ENCODE results near the gene ATF1.
"Not testable (repeated sequence)": the region's sequence is repeated elsewhere in the genome, so short reads cannot be mapped to it uniquely, and the experiment has no call there.

Gene ATF1

GRCh38 chr12:50822082-50822481 lies 58.2 kb downstream of the ATF1 start:
- Histone ChIP-seq H3K4me1 (ENCODE audit: control insufficient read depth, insufficient read depth, low read length) (no peaks in the 10 kb centered on the region), H3K27me3 (ENCODE audit: control insufficient read depth, insufficient read depth, low read length) (no peaks in the 10 kb centered on the region), H3K9ac (ENCODE audit: low read length) (no peak overlapping the region), H3K9me3 (ENCODE audit: control insufficient read depth, low read length) (no peaks in the 10 kb centered on the region), H3K4me3 (ENCODE audit: low read length) (no peak overlapping the region), H3K36me3 (ENCODE audit: control insufficient read depth, insufficient read depth, low read length) (no peaks in the 10 kb centered on the region)

- H3K9me3 ChIP-seq (ENCODE audit: control insufficient read depth, low read length); H3K4me1 ChIP-seq (ENCODE audit: control insufficient read depth, insufficient read depth, low read length); H3K36me3 ChIP-seq (ENCODE audit: control insufficient read depth, insufficient read depth, low read length): not testable (repeated sequence)
Measured at GRCh38 chr12:50823724-50824123, 59.8 kb downstream of the ATF1 start.

GRCh38 chr12:50824914-50825313 lies 61.0 kb downstream of the ATF1 start:
- Histone ChIP-seq H3K36me3 (ENCODE audit: control insufficient read depth, insufficient read depth, low read length) (no peaks in the 10 kb centered on the region), H3K9me3 (ENCODE audit: control insufficient read depth, low read length) (no peaks in the 10 kb centered on the region), H3K4me1 (ENCODE audit: control insufficient read depth, insufficient read depth, low read length) (no peaks in the 10 kb centered on the region), H3K4me3 (ENCODE audit: low read length) (no peak overlapping the region), H3K9ac (ENCODE audit: low read length) (no peak overlapping the region), H3K27me3 (ENCODE audit: control insufficient read depth, insufficient read depth, low read length) (no peaks in the 10 kb centered on the region)

More at GRCh38 chr12:50823724-50824123, 59.8 kb downstream of the ATF1 start:
- not testable (repeated sequence) for H3K9ac ChIP-seq (ENCODE audit: low read length); H3K27me3 ChIP-seq (ENCODE audit: control insufficient read depth, insufficient read depth, low read length); H3K4me3 ChIP-seq (ENCODE audit: low read length)

GRCh38 chr12:50825372-50825838 lies 61.5 kb downstream of the ATF1 start:
- Histone ChIP-seq H3K9ac (ENCODE audit: low read length) (no peak overlapping the region), H3K4me3 (ENCODE audit: low read length) (no peak overlapping the region), H3K9me3 (ENCODE audit: control insufficient read depth, low read length) (no peaks in the 10 kb centered on the region), H3K4me1 (ENCODE audit: control insufficient read depth, insufficient read depth, low read length) (no peaks in the 10 kb centered on the region), H3K36me3 (ENCODE audit: control insufficient read depth, insufficient read depth, low read length) (no peaks in the 10 kb centered on the region), H3K27me3 (ENCODE audit: control insufficient read depth, insufficient read depth, low read length) (no peaks in the 10 kb centered on the region)

- Histone ChIP-seq H3K36me3 (ENCODE audit: control insufficient read depth, insufficient read depth, low read length) (no peaks in the 10 kb centered on the region), H3K4me1 (ENCODE audit: control insufficient read depth, insufficient read depth, low read length) (no peaks in the 10 kb centered on the region), H3K4me3 (ENCODE audit: low read length) (no peak overlapping the region), H3K27me3 (ENCODE audit: control insufficient read depth, insufficient read depth, low read length) (no peaks in the 10 kb centered on the region), H3K9me3 (ENCODE audit: control insufficient read depth, low read length) (no peaks in the 10 kb centered on the region), H3K9ac (ENCODE audit: low read length) (no peak overlapping the region)
Measured at GRCh38 chr12:50828121-50828520, 64.2 kb downstream of the ATF1 start.

GRCh38 chr12:50828886-50829285 lies 65.0 kb downstream of the ATF1 start:
- H3K4me1 ChIP-seq (ENCODE audit: control insufficient read depth, insufficient read depth, low read length), result no peaks in the 10 kb centered on the region
- no peaks in the 10 kb centered on the region for H3K27me3 ChIP-seq (ENCODE audit: control insufficient read depth, insufficient read depth, low read length)
- H3K4me3 ChIP-seq (ENCODE audit: low read length), result no peak overlapping the region
- no peaks in the 10 kb centered on the region for H3K9me3 ChIP-seq (ENCODE audit: control insufficient read depth, low read length)
- no peak overlapping the region for H3K9ac ChIP-seq (ENCODE audit: low read length)
- H3K36me3 ChIP-seq (ENCODE audit: control insufficient read depth, insufficient read depth, low read length), result no peaks in the 10 kb centered on the region

GRCh38 chr12:50833801-50834200 lies 69.9 kb downstream of the ATF1 start:
- H3K4me1 ChIP-seq (ENCODE audit: control insufficient read depth, insufficient read depth, low read length); H3K9ac ChIP-seq (ENCODE audit: low read length); H3K36me3 ChIP-seq (ENCODE audit: control insufficient read depth, insufficient read depth, low read length): not testable (repeated sequence)

GRCh38 chr12:50839042-50839441 lies 75.1 kb downstream of the ATF1 start:
- Histone ChIP-seq H3K4me1 (ENCODE audit: control insufficient read depth, insufficient read depth, low read length) (no peaks in the 10 kb centered on the region), H3K4me3 (ENCODE audit: low read length) (no peak overlapping the region), H3K27me3 (ENCODE audit: control insufficient read depth, insufficient read depth, low read length) (no peaks in the 10 kb centered on the region), H3K36me3 (ENCODE audit: control insufficient read depth, insufficient read depth, low read length) (no peaks in the 10 kb centered on the region), H3K9me3 (ENCODE audit: control insufficient read depth, low read length) (no peaks in the 10 kb centered on the region), H3K9ac (ENCODE audit: low read length) (no peak overlapping the region)

More at GRCh38 chr12:50833801-50834200, 69.9 kb downstream of the ATF1 start:
- not testable (repeated sequence) for H3K9me3 ChIP-seq (ENCODE audit: control insufficient read depth, low read length); H3K27me3 ChIP-seq (ENCODE audit: control insufficient read depth, insufficient read depth, low read length); H3K4me3 ChIP-seq (ENCODE audit: low read length)

- Histone ChIP-seq H3K9me3 (ENCODE audit: control insufficient read depth, low read length) (no peaks in the 10 kb centered on the region), H3K27me3 (ENCODE audit: control insufficient read depth, insufficient read depth, low read length) (no peaks in the 10 kb centered on the region), H3K4me3 (ENCODE audit: low read length) (no peak overlapping the region), H3K9ac (ENCODE audit: low read length) (no peak overlapping the region), H3K36me3 (ENCODE audit: control insufficient read depth, insufficient read depth, low read length) (no peaks in the 10 kb centered on the region), H3K4me1 (ENCODE audit: control insufficient read depth, insufficient read depth, low read length) (no peaks in the 10 kb centered on the region)
Measured at GRCh38 chr12:50840809-50841487, 77.0 kb downstream of the ATF1 start.

GRCh38 chr12:50841716-50842531 lies 78.0 kb downstream of the ATF1 start:
- H3K9ac ChIP-seq (ENCODE audit: low read length), result no peak overlapping the region
- H3K27me3 ChIP-seq (ENCODE audit: control insufficient read depth, insufficient read depth, low read length), result no peaks in the 10 kb centered on the region
- no peaks in the 10 kb centered on the region for H3K9me3 ChIP-seq (ENCODE audit: control insufficient read depth, low read length)
- no peaks in the 10 kb centered on the region for H3K36me3 ChIP-seq (ENCODE audit: control insufficient read depth, insufficient read depth, low read length)
- H3K4me1 ChIP-seq (ENCODE audit: control insufficient read depth, insufficient read depth, low read length), result no peaks in the 10 kb centered on the region
- no peak overlapping the region for H3K4me3 ChIP-seq (ENCODE audit: low read length)

- no peaks in the 10 kb centered on the region for H3K27me3 ChIP-seq (ENCODE audit: control insufficient read depth, insufficient read depth, low read length)
- no peaks in the 10 kb centered on the region for H3K36me3 ChIP-seq (ENCODE audit: control insufficient read depth, insufficient read depth, low read length)
- H3K9me3 ChIP-seq (ENCODE audit: control insufficient read depth, low read length), result no peaks in the 10 kb centered on the region
- H3K9ac ChIP-seq (ENCODE audit: low read length), result no peak within 1 kb of the TSS
- H3K4me1 ChIP-seq (ENCODE audit: control insufficient read depth, insufficient read depth, low read length), result no peaks in the 10 kb centered on the region
- H3K4me3 ChIP-seq (ENCODE audit: low read length), result no peak within 1 kb of the TSS
Measured at GRCh38 chr12:50842637-50843493, 79.0 kb downstream of the ATF1 start, which contains the start of gene TMPRSS12. TMPRSS12 (plus strand) TSS chr12:50842926; CDS start chr12:50842965, 39 bp downstream.
